GM23338 (cell line): Measurements from ENCODE around the gene AIP. TPM values are rescaled to one million over a fixed set of nuclear protein-coding genes. Genes with fewer than 3 reads are reported as not detected.

Experiments used
- ATAC-seq: fragments of 200-7000 bp; cut with Tn5 transposase; 3 replicates; pipeline ENCODE4 v1.9.1; 2020
- DNase-seq: peaks from one replicate; pipeline ENCODE4 v3.0.0-alpha.2; 2015; ENCODE audit warnings: low spot score
- H2AFZ ChIP-seq: fragments of 200-600 bp; sonication (generic); 2 replicates; pipeline ENCODE4 v1.8.0; 2016; ENCODE audit warnings: antibody characterized with exemption, mild to moderate bottlenecking, moderate library complexity
- H3F3A ChIP-seq: fragments of 200-600 bp; sonication (generic); replicated peaks from 2 replicates; pipeline ENCODE4 v1.8.0; 2017; ENCODE audit warnings: antibody characterized with exemption, mixed run types, low read depth
- H3K27ac ChIP-seq: fragments of 200-600 bp; sonication (generic); 2 replicates; pipeline ENCODE4 v1.6.1; 2016; ENCODE audit warnings: low read depth
- H3K27me3 ChIP-seq: fragments of 200-600 bp; sonication (generic); 2 replicates; pipeline ENCODE4 v1.8.0; 2016; ENCODE audit warnings: mild to moderate bottlenecking, mixed run types, moderate library complexity; ENCODE audit not compliant: insufficient read depth
- H3K36me3 ChIP-seq: fragments of 200-600 bp; sonication (generic); 2 replicates; pipeline ENCODE4 v1.8.0; 2016; ENCODE audit warnings: mild to moderate bottlenecking; ENCODE audit not compliant: insufficient read depth
- H3K4me1 ChIP-seq: fragments of 200-600 bp; sonication (generic); 2 replicates; pipeline ENCODE4 v1.8.0; 2016; ENCODE audit warnings: mild to moderate bottlenecking, moderate library complexity; ENCODE audit not compliant: insufficient read depth
- H3K4me2 ChIP-seq: fragments of 200-600 bp; sonication (generic); 2 replicates; pipeline ENCODE4 v1.7.1; 2017; ENCODE audit warnings: mixed run types
- H3K4me3 ChIP-seq: fragments of 200-600 bp; sonication (generic); 2 replicates; pipeline ENCODE4 v1.6.1; 2016; ENCODE audit warnings: mixed run types
- H3K79me2 ChIP-seq: fragments of 200-600 bp; sonication (generic); replicated peaks from 2 replicates; pipeline ENCODE4 v1.8.0; 2017; ENCODE audit warnings: mild to moderate bottlenecking; ENCODE audit not compliant: insufficient read depth
- H3K9me2 ChIP-seq: fragments of 200-600 bp; sonication (generic); 2 replicates; pipeline ENCODE4 v1.8.0; 2017; ENCODE audit not compliant: insufficient read depth
- H4K20me1 ChIP-seq: fragments of 200-600 bp; sonication (generic); replicated peaks from 2 replicates; pipeline ENCODE4 v1.8.0; 2017; ENCODE audit warnings: mild to moderate bottlenecking; ENCODE audit not compliant: insufficient read depth
- H3K27ac Mint-ChIP-seq: 2 replicates; pipeline ENCODE4 v1.8.0; 2020; ENCODE audit warnings: inconsistent platforms, mild to moderate bottlenecking, moderate library complexity, mixed read lengths
- H3K27me3 Mint-ChIP-seq: 3 replicates; pipeline ENCODE4 v1.8.0; 2022; ENCODE audit warnings: low read depth, mild to moderate bottlenecking, moderate library complexity, mixed read lengths, inconsistent platforms; ENCODE audit not compliant: insufficient read depth, poor library complexity
- H3K36me3 Mint-ChIP-seq: 3 replicates; pipeline ENCODE4 v1.8.0; 2021; ENCODE audit warnings: low read depth, mild to moderate bottlenecking, inconsistent platforms, moderate library complexity, mixed read lengths
- H3K4me1 Mint-ChIP-seq: 3 replicates; pipeline ENCODE4 v1.8.0; 2020; ENCODE audit warnings: mild to moderate bottlenecking, inconsistent platforms, mixed read lengths
- H3K4me3 Mint-ChIP-seq: 3 replicates; pipeline ENCODE4 v1.8.0; 2021; ENCODE audit warnings: moderate library complexity, mild to moderate bottlenecking, inconsistent platforms, mixed read lengths
- H3K9me3 Mint-ChIP-seq: 3 replicates; pipeline ENCODE4 v1.8.0; 2020; ENCODE audit warnings: moderate library complexity, mild to moderate bottlenecking, inconsistent platforms, mixed read lengths
- CREB1 ChIP-seq: fragments of 250-450 bp; sonication (Bioruptor Pico); IDR thresholded peaks from 2 replicates; pipeline ENCODE4 v1.5.0; 2020; ENCODE audit warnings: low read depth, mild to moderate bottlenecking, moderate library complexity
- CTCF ChIP-seq, 2 experiments: fragments of 200-600 bp in 1 of 2; sonication (generic) in 1 of 2; conservative IDR thresholded peaks; 2 replicates each; pipeline versions ENCODE4 v1.5.1 to v1.6.1; 2016 to 2017; ENCODE audit warnings: antibody characterized with exemption in 2 of 2, low read depth in 2 of 2, mild to moderate bottlenecking in 2 of 2, moderate library complexity in 1 of 2
- ETS1 ChIP-seq: IDR thresholded peaks from 2 replicates; pipeline ENCODE4 v1.6.1; 2016; ENCODE audit warnings: antibody characterized with exemption
- EZH2 ChIP-seq: fragments of 200-600 bp; sonication (generic); IDR thresholded peaks from one replicate; pipeline ENCODE4 v1.8.0; 2017; ENCODE audit warnings: antibody characterized with exemption, mild to moderate bottlenecking, low read depth; ENCODE audit not compliant: unreplicated experiment
- NANOG ChIP-seq: IDR thresholded peaks from 2 replicates; pipeline ENCODE4 v1.6.1; 2016; ENCODE audit warnings: antibody characterized with exemption, borderline replicate concordance
- POLR2AphosphoS5 ChIP-seq: IDR thresholded peaks from 2 replicates; pipeline ENCODE4 v1.6.1; 2016; ENCODE audit warnings: antibody characterized with exemption, low read depth
- STAT1 ChIP-seq: IDR thresholded peaks from one replicate; pipeline ENCODE4 v1.6.1; 2016; ENCODE audit warnings: antibody characterized with exemption; ENCODE audit not compliant: unreplicated experiment
- ZNF114 ChIP-seq: fragments of 250-450 bp; sonication (Bioruptor Pico); IDR thresholded peaks from 2 replicates; pipeline ENCODE4 v1.5.0; 2020; ENCODE audit warnings: mild to moderate bottlenecking, moderate library complexity
- ZNF331 ChIP-seq: fragments of 250-450 bp; sonication (Bioruptor Pico); IDR thresholded peaks from 2 replicates; pipeline ENCODE4 v1.5.0; 2020; ENCODE audit warnings: low read depth, mild to moderate bottlenecking, moderate library complexity
- long read RNA-seq: library from polyadenylated mRNA; unstranded; transcript quantifications from one replicate; pipeline ENCODE4 v2.0.0, GENCODE V29; 2020; ENCODE audit not compliant: unreplicated experiment
- polyA plus RNA-seq: library from polyadenylated mRNA; unstranded; fragments of >200 nt; fragmentation: Nextera tagmentation; extraction: Ambion mirVana; gene quantifications from 2 replicates; pipeline ENCODE4 v1.2.1, GENCODE V29; 2016
- total RNA-seq: library from RNA; depleted of rRNA; stranded (reverse); fragments of >200 nt; shearing (Covaris generic); gene quantifications from 2 replicates; pipeline ENCODE4 v1.2.3, GENCODE V29; 2014; rRNA removed

Gene AIP
- total RNA-seq, result 22.1 and 29.1 TPM in 2 replicates
- 32.1 and 33.3 TPM in 2 replicates for polyA plus RNA-seq
- long read RNA-seq, transcript AIP-201 (6 exons, 1,221 nt), result major isoform, 25 of 34 reads
- long read RNA-seq, partial matches to known transcripts, result 3 of 34 reads
- long read RNA-seq, other reads (novel, unspliced or antisense), result 4 of 34 reads

GRCh38 chr11:67482827-67483798 lies at the start of gene AIP:
Gene AIP, plus strand, starts transcription at chr11:67483026. Its CDS starts 133 bp downstream, at chr11:67483159.
- Histone ChIP-seq H4K20me1 (no peaks in the 10 kb centered on the region), H3K4me3 (peak within 1 kb of the TSS; percentile 52), H3K27ac (no peak within 1 kb of the TSS), H3F3A (no peaks in the 10 kb centered on the region), H3K27me3 (peaks cover 8% of the 10 kb centered on the region), H3K4me1 (no peaks in the 10 kb centered on the region; the same call in 1 of the 2 replicates), H2AFZ (peak within 1 kb of the TSS; percentile 67), H3K9me2 (no peaks in the 10 kb centered on the region), H3K4me2 (peak within 1 kb of the TSS; percentile 78), H3K36me3 (no peaks in the 10 kb centered on the region), H3K79me2 (no peaks in the 10 kb centered on the region)
- Mint-ChIP-seq H3K4me3 (peak within 1 kb of the TSS; percentile 84), H3K9me3 (peaks cover 5% of the 10 kb centered on the region; the same call in 2 of the 3 replicates), H3K36me3 (peaks cover 10% of the 10 kb centered on the region; the same call in 1 of the 3 replicates), H3K27ac (peak within 1 kb of the TSS; percentile 86), H3K27me3 (peaks cover 22% of the 10 kb centered on the region), H3K4me1 (peaks cover 23% of the 10 kb centered on the region)
- ATAC-seq, result peak; percentile 94
- TF ChIP-seq POLR2AphosphoS5 (peak; percentile 61), EZH2 (no peak), NANOG (no peak), STAT1 (no peak), ZNF331 (no peak), CREB1 (peak; percentile 46; the same call in 1 of the 2 replicates), CTCF (conservative IDR thresholded peaks at IDR 0.05; ENCODE audit: low read depth in 2 of 2) (no peak), ETS1 (0 out of 2 replicates have a peak, but pooled peaks have one; percentile 25), ZNF114 (CRISPR knock-in tag) (no peak)
- DNase-seq, result peak; percentile 99
